GM13977 (cell line): ENCODE results near the gene PTPRO.

Experiments
- DNase-seq: peaks from one replicate; pipeline ENCODE4 v3.0.0; 2012; ENCODE audit warnings: low spot score
- CTCF ChIP-seq: IDR thresholded peaks from 2 replicates; pipeline ENCODE4 v1.5.1; 2012; ENCODE audit warnings: mild to moderate bottlenecking, control low read depth; ENCODE audit not compliant: insufficient read depth; ENCODE audit errors: extremely low read depth, missing control alignments
- in situ Hi-C: fragments of 300-500 bp; cut with MboI; formaldehyde crosslinking; loops from one replicate; pipeline ENCODE4 v1.12.0; 2022; ENCODE audit warnings: low sequenced_read_pairs, low pct_unique_long_range_greater_than_20kb, mixed read lengths, inconsistent platforms; ENCODE audit not compliant: unreplicated experiment

The PTPRO gene

GRCh38 chr12:15601210-15601800 lies 279.0 kb downstream of the PTPRO start:
- no peak for TF ChIP-seq CTCF
- in situ Hi-C loops: no loop called here
- DNase-seq: no peak

GRCh38 chr12:15602051-15602672 lies 279.9 kb downstream of the PTPRO start:
- no peak for DNase-seq
- TF ChIP-seq CTCF: no peak
- in situ Hi-C loops: no loop called here

GRCh38 chr12:15603474-15604085 lies 281.3 kb downstream of the PTPRO start:
- in situ Hi-C loops: no loop called here
- no peak for DNase-seq
- TF ChIP-seq CTCF: no peak

- in situ Hi-C loops: no loop called here
- no peak for DNase-seq
- no peak for TF ChIP-seq CTCF
Observed at GRCh38 chr12:15605881-15606590, 283.7 kb downstream of the PTPRO start.

- no peak for TF ChIP-seq CTCF
- DNase-seq: no peak
- in situ Hi-C loops: no loop called here
Observed at GRCh38 chr12:15608406-15608805, 286.1 kb downstream of the PTPRO start.

GRCh38 chr12:15608941-15609340 lies 286.6 kb downstream of the PTPRO start:
- in situ Hi-C loops: no loop called here
- TF ChIP-seq CTCF: no peak
- no peak for DNase-seq
